GM23338 (cell line): ENCODE data around the gene PRLHR. TPM values are rescaled to one million over a fixed set of nuclear protein-coding genes. Genes with fewer than 3 reads are reported as not detected.

Experiments used
- ATAC-seq: fragments of 200-7000 bp; cut with Tn5 transposase; 3 replicates; pipeline ENCODE4 v1.9.1; 2020
- DNase-seq: peaks from one replicate; pipeline ENCODE4 v3.0.0-alpha.2; 2015; ENCODE audit warnings: low spot score
- H2AFZ ChIP-seq: fragments of 200-600 bp; sonication (generic); 2 replicates; pipeline ENCODE4 v1.8.0; 2016; ENCODE audit warnings: antibody characterized with exemption, mild to moderate bottlenecking, moderate library complexity
- H3F3A ChIP-seq: fragments of 200-600 bp; sonication (generic); replicated peaks from 2 replicates; pipeline ENCODE4 v1.8.0; 2017; ENCODE audit warnings: antibody characterized with exemption, mixed run types, low read depth
- H3K27ac ChIP-seq: fragments of 200-600 bp; sonication (generic); 2 replicates; pipeline ENCODE4 v1.6.1; 2016; ENCODE audit warnings: low read depth
- H3K27me3 ChIP-seq: fragments of 200-600 bp; sonication (generic); 2 replicates; pipeline ENCODE4 v1.8.0; 2016; ENCODE audit warnings: mild to moderate bottlenecking, mixed run types, moderate library complexity; ENCODE audit not compliant: insufficient read depth
- H3K36me3 ChIP-seq: fragments of 200-600 bp; sonication (generic); 2 replicates; pipeline ENCODE4 v1.8.0; 2016; ENCODE audit warnings: mild to moderate bottlenecking; ENCODE audit not compliant: insufficient read depth
- H3K4me1 ChIP-seq: fragments of 200-600 bp; sonication (generic); 2 replicates; pipeline ENCODE4 v1.8.0; 2016; ENCODE audit warnings: mild to moderate bottlenecking, moderate library complexity; ENCODE audit not compliant: insufficient read depth
- H3K4me2 ChIP-seq: fragments of 200-600 bp; sonication (generic); 2 replicates; pipeline ENCODE4 v1.7.1; 2017; ENCODE audit warnings: mixed run types
- H3K4me3 ChIP-seq: fragments of 200-600 bp; sonication (generic); 2 replicates; pipeline ENCODE4 v1.6.1; 2016; ENCODE audit warnings: mixed run types
- H3K79me2 ChIP-seq: fragments of 200-600 bp; sonication (generic); replicated peaks from 2 replicates; pipeline ENCODE4 v1.8.0; 2017; ENCODE audit warnings: mild to moderate bottlenecking; ENCODE audit not compliant: insufficient read depth
- H3K9me2 ChIP-seq: fragments of 200-600 bp; sonication (generic); 2 replicates; pipeline ENCODE4 v1.8.0; 2017; ENCODE audit not compliant: insufficient read depth
- H4K20me1 ChIP-seq: fragments of 200-600 bp; sonication (generic); replicated peaks from 2 replicates; pipeline ENCODE4 v1.8.0; 2017; ENCODE audit warnings: mild to moderate bottlenecking; ENCODE audit not compliant: insufficient read depth
- H3K27ac Mint-ChIP-seq: 2 replicates; pipeline ENCODE4 v1.8.0; 2020; ENCODE audit warnings: inconsistent platforms, mild to moderate bottlenecking, moderate library complexity, mixed read lengths
- H3K27me3 Mint-ChIP-seq: 3 replicates; pipeline ENCODE4 v1.8.0; 2022; ENCODE audit warnings: low read depth, mild to moderate bottlenecking, moderate library complexity, mixed read lengths, inconsistent platforms; ENCODE audit not compliant: insufficient read depth, poor library complexity
- H3K36me3 Mint-ChIP-seq: 3 replicates; pipeline ENCODE4 v1.8.0; 2021; ENCODE audit warnings: low read depth, mild to moderate bottlenecking, inconsistent platforms, moderate library complexity, mixed read lengths
- H3K4me1 Mint-ChIP-seq: 3 replicates; pipeline ENCODE4 v1.8.0; 2020; ENCODE audit warnings: mild to moderate bottlenecking, inconsistent platforms, mixed read lengths
- H3K4me3 Mint-ChIP-seq: 3 replicates; pipeline ENCODE4 v1.8.0; 2021; ENCODE audit warnings: moderate library complexity, mild to moderate bottlenecking, inconsistent platforms, mixed read lengths
- H3K9me3 Mint-ChIP-seq: 3 replicates; pipeline ENCODE4 v1.8.0; 2020; ENCODE audit warnings: moderate library complexity, mild to moderate bottlenecking, inconsistent platforms, mixed read lengths
- CREB1 ChIP-seq: fragments of 250-450 bp; sonication (Bioruptor Pico); IDR thresholded peaks from 2 replicates; pipeline ENCODE4 v1.5.0; 2020; ENCODE audit warnings: low read depth, mild to moderate bottlenecking, moderate library complexity
- CTCF ChIP-seq, 2 experiments: fragments of 200-600 bp in 1 of 2; sonication (generic) in 1 of 2; conservative IDR thresholded peaks; 2 replicates each; pipeline versions ENCODE4 v1.5.1 to v1.6.1; 2016 to 2017; ENCODE audit warnings: antibody characterized with exemption in 2 of 2, low read depth in 2 of 2, mild to moderate bottlenecking in 2 of 2, moderate library complexity in 1 of 2
- ETS1 ChIP-seq: IDR thresholded peaks from 2 replicates; pipeline ENCODE4 v1.6.1; 2016; ENCODE audit warnings: antibody characterized with exemption
- EZH2 ChIP-seq: fragments of 200-600 bp; sonication (generic); IDR thresholded peaks from one replicate; pipeline ENCODE4 v1.8.0; 2017; ENCODE audit warnings: antibody characterized with exemption, mild to moderate bottlenecking, low read depth; ENCODE audit not compliant: unreplicated experiment
- EZH2phosphoT487 ChIP-seq: fragments of 200-600 bp; sonication (generic); IDR thresholded peaks from one replicate; pipeline ENCODE4 v1.8.1; 2018; ENCODE audit warnings: antibody characterized with exemption; ENCODE audit not compliant: unreplicated experiment
- JUNB ChIP-seq: IDR thresholded peaks from one replicate; pipeline ENCODE4 v1.6.1; 2016; ENCODE audit warnings: antibody characterized with exemption; ENCODE audit not compliant: unreplicated experiment
- NANOG ChIP-seq: IDR thresholded peaks from 2 replicates; pipeline ENCODE4 v1.6.1; 2016; ENCODE audit warnings: antibody characterized with exemption, borderline replicate concordance
- REST ChIP-seq: IDR thresholded peaks from one replicate; pipeline ENCODE4 v1.6.1; 2018; ENCODE audit warnings: antibody characterized with exemption; ENCODE audit not compliant: unreplicated experiment
- STAT1 ChIP-seq: IDR thresholded peaks from one replicate; pipeline ENCODE4 v1.6.1; 2016; ENCODE audit warnings: antibody characterized with exemption; ENCODE audit not compliant: unreplicated experiment
- ZNF114 ChIP-seq: fragments of 250-450 bp; sonication (Bioruptor Pico); IDR thresholded peaks from 2 replicates; pipeline ENCODE4 v1.5.0; 2020; ENCODE audit warnings: mild to moderate bottlenecking, moderate library complexity
- ZNF331 ChIP-seq: fragments of 250-450 bp; sonication (Bioruptor Pico); IDR thresholded peaks from 2 replicates; pipeline ENCODE4 v1.5.0; 2020; ENCODE audit warnings: low read depth, mild to moderate bottlenecking, moderate library complexity
- ZNF462 ChIP-seq: fragments of 250-450 bp; sonication (Bioruptor Pico); IDR thresholded peaks from 2 replicates; pipeline ENCODE4 v1.5.0; 2020; ENCODE audit warnings: mild to moderate bottlenecking, moderate library complexity
- polyA plus RNA-seq: library from polyadenylated mRNA; unstranded; fragments of >200 nt; fragmentation: Nextera tagmentation; extraction: Ambion mirVana; gene quantifications from 2 replicates; pipeline ENCODE4 v1.2.1, GENCODE V29; 2016
- total RNA-seq: library from RNA; depleted of rRNA; stranded (reverse); fragments of >200 nt; shearing (Covaris generic); gene quantifications from 2 replicates; pipeline ENCODE4 v1.2.3, GENCODE V29; 2014

PRLHR gene
- total and polyA plus RNA-seq, 2 experiments from 2014 or later, result 0.24 TPM; not detected in 1

GRCh38 chr10:118563373-118563890 lies 32.0 kb downstream of the PRLHR start:
- ATAC-seq (no peak), DNase-seq (no peak)
- H3K9me3 Mint-ChIP-seq, result peaks cover 19% of the 10 kb centered on the region; the same call in 2 of the 3 replicates
- H3K36me3 ChIP-seq, result no peaks in the 10 kb centered on the region; the same call in 1 of the 2 replicates
- no peaks in the 10 kb centered on the region for H4K20me1 ChIP-seq
- no peak overlapping the region for H3K4me3 ChIP-seq
- peaks cover 11% of the 10 kb centered on the region; the same call in 2 of the 3 replicates for H3K36me3 Mint-ChIP-seq
- no peak overlapping the region for H3K27ac ChIP-seq
- H3K27ac Mint-ChIP-seq, result no peak overlapping the region
- H2AFZ ChIP-seq, result no peak overlapping the region
- H3K4me2 ChIP-seq, result no peak overlapping the region
- peaks cover 13% of the 10 kb centered on the region for H3K27me3 Mint-ChIP-seq
- peaks cover 20% of the 10 kb centered on the region for H3K4me1 Mint-ChIP-seq
- no peaks in the 10 kb centered on the region for H3K79me2 ChIP-seq
- H3F3A ChIP-seq, result no peaks in the 10 kb centered on the region
- H3K4me1 ChIP-seq, result peaks cover 18% of the 10 kb centered on the region
- no peak overlapping the region for H3K4me3 Mint-ChIP-seq
- TF ChIP-seq CTCF (conservative IDR thresholded peaks at IDR 0.05; ENCODE audit: low read depth in 2 of 2) (no peak), CREB1 (no peak), ZNF114 (no peak), REST (no peak), JUNB (no peak), STAT1 (no peak), ZNF462 (CRISPR knock-in tag) (no peak), ETS1 (no peak), ZNF331 (CRISPR knock-in tag) (no peak), NANOG (no peak), EZH2 (no peak), EZH2phosphoT487 (no peak)
- H3K27me3 ChIP-seq, result no peaks in the 10 kb centered on the region
- H3K9me2 ChIP-seq, result 0 out of 2 replicates have a peak, but pooled peaks cover 3% of the 10 kb centered on the region
